ENCODE data around the gene ARNT2.

ARNT2 gene

GRCh38 chr15:80433836-80434235 is 29.7 kb downstream of the ARNT2 start:
- Histone ChIP-seq H3K36me3 (replicated peaks; ENCODE audit: insufficient read depth, low read length) (no peaks in the 10 kb centered on the region), H3K9ac (ENCODE audit: low read length) (no peak overlapping the region), H4K20me1 (ENCODE audit: insufficient read depth, low read length) (no peaks in the 10 kb centered on the region), H3F3A (ENCODE audit: insufficient read depth, low read length) (no peaks in the 10 kb centered on the region), H3K9me3 (replicated peaks; ENCODE audit: insufficient read depth, low read length) (no peaks in the 10 kb centered on the region), H3K27ac (ENCODE audit: low read length) (no peak overlapping the region), H3K79me2 (ENCODE audit: low read length) (no peaks in the 10 kb centered on the region), H3K4me2 (ENCODE audit: low read depth, low read length) (no peak overlapping the region), H3K4me1 (ENCODE audit: low read length) (no peaks in the 10 kb centered on the region), H3K4me3 (ENCODE audit: low read length) (no peak overlapping the region), H3K27me3 (replicated peaks; ENCODE audit: insufficient read depth, low read length) (no peaks in the 10 kb centered on the region), H2AFZ (ENCODE audit: low read length) (no peak overlapping the region), H3K9me2 (replicated peaks; ENCODE audit: insufficient read depth, low read length) (no peaks in the 10 kb centered on the region)
- no peak for DNase-seq
- TF ChIP-seq, protein P1, sequence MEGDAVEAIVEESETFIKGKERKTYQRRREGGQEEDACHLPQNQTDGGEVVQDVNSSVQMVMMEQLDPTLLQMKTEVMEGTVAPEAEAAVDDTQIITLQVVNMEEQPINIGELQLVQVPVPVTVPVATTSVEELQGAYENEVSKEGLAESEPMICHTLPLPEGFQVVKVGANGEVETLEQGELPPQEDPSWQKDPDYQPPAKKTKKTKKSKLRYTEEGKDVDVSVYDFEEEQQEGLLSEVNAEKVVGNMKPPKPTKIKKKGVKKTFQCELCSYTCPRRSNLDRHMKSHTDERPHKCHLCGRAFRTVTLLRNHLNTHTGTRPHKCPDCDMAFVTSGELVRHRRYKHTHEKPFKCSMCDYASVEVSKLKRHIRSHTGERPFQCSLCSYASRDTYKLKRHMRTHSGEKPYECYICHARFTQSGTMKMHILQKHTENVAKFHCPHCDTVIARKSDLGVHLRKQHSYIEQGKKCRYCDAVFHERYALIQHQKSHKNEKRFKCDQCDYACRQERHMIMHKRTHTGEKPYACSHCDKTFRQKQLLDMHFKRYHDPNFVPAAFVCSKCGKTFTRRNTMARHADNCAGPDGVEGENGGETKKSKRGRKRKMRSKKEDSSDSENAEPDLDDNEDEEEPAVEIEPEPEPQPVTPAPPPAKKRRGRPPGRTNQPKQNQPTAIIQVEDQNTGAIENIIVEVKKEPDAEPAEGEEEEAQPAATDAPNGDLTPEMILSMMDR (IDR thresholded peaks at IDR 0.05; ENCODE audit: low read length): no peak
- TF ChIP-seq EZH2 (optimal IDR thresholded peaks at IDR 0.05; ENCODE audit: low read depth, low read length): no peak

DNA sequence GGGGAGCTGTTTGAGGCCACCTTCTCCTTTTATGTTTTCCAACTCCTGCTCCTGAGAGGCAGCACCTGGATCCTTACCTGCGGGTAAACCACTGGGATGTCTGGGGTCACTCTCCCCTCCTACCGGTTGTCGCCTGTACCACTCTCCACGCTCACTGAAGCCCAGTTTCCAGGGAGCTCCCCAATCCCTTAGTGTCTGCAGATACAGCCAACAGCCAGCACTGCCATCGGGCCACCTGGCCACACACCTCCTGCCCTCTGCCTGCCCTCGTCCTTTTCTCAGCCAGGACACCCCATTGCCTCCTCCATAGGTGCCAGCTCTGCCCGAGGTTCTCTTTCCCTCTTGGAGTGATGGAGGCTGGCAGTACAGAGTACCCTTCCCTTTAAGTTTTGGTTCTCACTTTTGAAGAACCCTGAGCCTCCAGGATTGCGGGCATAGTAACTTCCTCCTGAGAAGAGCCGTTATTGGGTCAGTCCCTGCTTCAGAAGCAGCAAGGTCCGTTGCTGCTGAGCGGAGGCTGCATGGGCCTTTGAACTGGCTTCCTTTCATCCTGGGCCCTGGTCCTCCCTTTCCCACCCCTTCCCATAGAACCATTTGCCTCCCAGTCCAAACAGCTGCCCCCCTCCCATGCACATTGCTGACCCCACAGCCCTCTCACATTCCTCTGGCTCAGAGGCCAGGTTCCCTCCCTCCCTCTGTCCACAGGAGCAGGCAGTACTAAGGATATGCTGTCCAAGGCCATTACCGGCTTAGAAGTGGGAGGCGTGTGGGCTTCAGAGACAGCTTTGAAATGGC is 30.9 kb downstream of the ARNT2 start:
- TF ChIP-seq, protein P1 (IDR thresholded peaks at IDR 0.05; ENCODE audit: low read length): no peak
- TF ChIP-seq EZH2 (optimal IDR thresholded peaks at IDR 0.05; ENCODE audit: low read depth, low read length) (no peak), EZH2phosphoT487 (IDR thresholded peaks at IDR 0.05; ENCODE audit: low read length) (no peak)
- Histone ChIP-seq H3K27me3 (replicated peaks; ENCODE audit: insufficient read depth, low read length) (no peaks in the 10 kb centered on the region), H3K4me1 (ENCODE audit: low read length) (no peaks in the 10 kb centered on the region), H3K9me2 (replicated peaks; ENCODE audit: insufficient read depth, low read length) (no peaks in the 10 kb centered on the region), H4K20me1 (ENCODE audit: insufficient read depth, low read length) (no peaks in the 10 kb centered on the region), H2AFZ (ENCODE audit: low read length) (no peak overlapping the region), H3K79me2 (ENCODE audit: low read length) (no peaks in the 10 kb centered on the region), H3K4me3 (ENCODE audit: low read length) (no peak overlapping the region), H3K27ac (ENCODE audit: low read length) (no peak overlapping the region), H3K9ac (ENCODE audit: low read length) (no peak overlapping the region), H3K36me3 (replicated peaks; ENCODE audit: insufficient read depth, low read length) (no peaks in the 10 kb centered on the region), H3F3A (ENCODE audit: insufficient read depth, low read length) (no peaks in the 10 kb centered on the region), H3K4me2 (ENCODE audit: low read depth, low read length) (no peak overlapping the region), H3K9me3 (replicated peaks; ENCODE audit: insufficient read depth, low read length) (no peaks in the 10 kb centered on the region)
- no peak for DNase-seq

- DNase-seq: no peak
- H3K36me3 ChIP-seq (replicated peaks; ENCODE audit: insufficient read depth, low read length): no peaks in the 10 kb centered on the region
- no peak overlapping the region for H3K4me3 ChIP-seq (ENCODE audit: low read length)
- no peak overlapping the region for H2AFZ ChIP-seq (ENCODE audit: low read length)
- no peaks in the 10 kb centered on the region for H3K79me2 ChIP-seq (ENCODE audit: low read length)
- no peak overlapping the region for H3K9ac ChIP-seq (ENCODE audit: low read length)
- no peaks in the 10 kb centered on the region for H3K9me2 ChIP-seq (replicated peaks; ENCODE audit: insufficient read depth, low read length)
- no peak overlapping the region for H3K4me2 ChIP-seq (ENCODE audit: low read depth, low read length)
- no peaks in the 10 kb centered on the region for H3K27me3 ChIP-seq (replicated peaks; ENCODE audit: insufficient read depth, low read length)
- H3K4me1 ChIP-seq (ENCODE audit: low read length): no peaks in the 10 kb centered on the region
- H3K9me3 ChIP-seq (replicated peaks; ENCODE audit: insufficient read depth, low read length): no peaks in the 10 kb centered on the region
- no peaks in the 10 kb centered on the region for H4K20me1 ChIP-seq (ENCODE audit: insufficient read depth, low read length)
- H3K27ac ChIP-seq (ENCODE audit: low read length): no peak overlapping the region
- TF ChIP-seq EZH2 (optimal IDR thresholded peaks at IDR 0.05; ENCODE audit: low read depth, low read length): no peak
- TF ChIP-seq EZH2phosphoT487 (IDR thresholded peaks at IDR 0.05; ENCODE audit: low read length): no peak
- TF ChIP-seq, protein P1 (IDR thresholded peaks at IDR 0.05; ENCODE audit: low read length): no peak
- no peaks in the 10 kb centered on the region for H3F3A ChIP-seq (ENCODE audit: insufficient read depth, low read length)
These were observed 32.5 kb downstream of the ARNT2 start for GRCh38 chr15:80436511-80437307.
